HG03280 (cell line): ENCODE results near the gene KDSR.

Experiments used
- ATAC-seq: cut with Tn5 transposase; IDR thresholded peaks from one replicate; pipeline ENCODE4 v1.9.1; 2021; ENCODE audit warnings: mild to moderate bottlenecking, moderate library complexity; ENCODE audit not compliant: unreplicated experiment

Gene KDSR

DNA sequence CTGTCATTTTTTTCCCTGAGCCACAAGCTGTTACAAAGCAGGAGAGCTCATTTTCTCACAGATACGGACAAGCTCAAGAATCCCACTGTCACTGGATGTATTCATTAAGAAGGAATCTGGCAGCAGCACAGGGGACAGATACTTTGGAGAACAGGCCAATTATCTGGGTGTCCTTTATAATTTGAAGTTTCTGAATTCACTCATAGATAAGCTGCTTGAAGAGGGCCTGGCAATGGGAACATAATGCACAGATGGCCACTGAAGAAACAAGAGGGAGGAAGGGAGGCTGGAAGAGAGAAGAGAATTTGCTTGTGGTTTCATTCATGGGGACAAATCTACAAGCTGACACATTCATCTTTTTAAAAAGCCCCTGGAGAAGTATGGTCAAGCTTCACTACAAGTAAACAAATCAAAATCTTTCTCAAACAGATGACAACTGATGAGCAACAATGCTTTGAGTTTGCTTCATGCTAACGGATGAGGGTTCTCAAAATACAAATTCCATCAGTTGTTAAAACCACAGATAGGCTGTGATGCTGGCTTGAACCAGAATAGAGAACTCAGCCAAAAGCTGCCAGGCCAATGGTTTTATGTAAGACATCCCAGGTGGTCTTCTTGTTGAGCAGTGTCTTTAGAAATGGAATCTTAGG, 59.3 kb downstream of the KDSR start:
- ATAC-seq = no peak

DNA sequence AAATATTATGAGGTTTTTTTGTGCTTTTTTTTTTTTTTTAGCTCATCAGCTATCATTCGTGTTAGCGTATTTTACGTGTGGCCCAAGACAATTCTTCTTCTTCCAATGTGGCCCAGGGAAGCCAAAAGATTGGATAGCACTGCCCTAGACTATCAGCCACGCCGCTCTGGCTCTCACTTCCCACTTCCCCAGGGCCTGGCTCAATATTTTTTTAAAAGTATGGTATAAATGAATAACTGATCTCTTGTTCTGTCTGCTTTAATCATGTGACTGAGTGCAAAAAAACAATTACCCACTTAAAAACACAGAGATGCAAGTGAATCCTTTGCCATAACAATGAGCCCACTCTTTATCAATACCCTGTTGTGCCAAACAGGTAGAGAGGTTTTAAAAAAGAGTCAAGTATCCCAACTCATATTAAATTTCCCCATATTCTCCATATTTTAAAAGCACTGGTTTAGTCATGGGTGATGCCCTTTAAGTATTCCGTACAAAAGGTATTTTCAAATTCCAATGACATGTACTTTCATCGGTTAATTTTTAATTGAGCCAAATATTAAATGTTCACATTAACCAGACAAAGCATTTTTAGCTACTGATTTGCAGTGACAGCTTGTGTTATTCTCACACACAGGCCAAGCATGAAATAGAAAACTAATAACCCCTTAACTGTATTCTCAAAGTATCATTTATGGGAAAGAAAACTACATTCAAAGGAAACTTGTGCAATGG, 60.0 kb downstream of the KDSR start:
- ATAC-seq = no peak

DNA sequence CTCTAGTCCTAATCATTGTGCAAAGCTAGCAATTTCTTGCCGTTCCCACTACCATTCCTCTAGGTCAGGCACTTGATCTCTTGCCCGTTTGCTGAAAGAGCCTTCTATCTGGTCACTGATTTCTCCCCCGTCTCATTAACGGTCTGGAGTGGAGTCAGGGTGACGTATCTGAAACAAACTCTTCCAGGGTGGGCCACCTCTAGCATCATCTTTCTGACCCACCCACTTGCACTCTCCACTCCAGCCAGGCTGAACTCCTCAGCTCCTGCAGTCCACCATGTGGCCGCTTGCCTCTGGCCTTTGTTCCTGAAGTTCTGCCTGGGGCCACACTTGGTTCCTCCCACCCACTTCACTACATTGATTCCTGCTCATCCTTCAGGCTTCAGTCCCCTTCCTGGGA, 60.8 kb downstream of the KDSR start:
- ATAC-seq = no peak

DNA sequence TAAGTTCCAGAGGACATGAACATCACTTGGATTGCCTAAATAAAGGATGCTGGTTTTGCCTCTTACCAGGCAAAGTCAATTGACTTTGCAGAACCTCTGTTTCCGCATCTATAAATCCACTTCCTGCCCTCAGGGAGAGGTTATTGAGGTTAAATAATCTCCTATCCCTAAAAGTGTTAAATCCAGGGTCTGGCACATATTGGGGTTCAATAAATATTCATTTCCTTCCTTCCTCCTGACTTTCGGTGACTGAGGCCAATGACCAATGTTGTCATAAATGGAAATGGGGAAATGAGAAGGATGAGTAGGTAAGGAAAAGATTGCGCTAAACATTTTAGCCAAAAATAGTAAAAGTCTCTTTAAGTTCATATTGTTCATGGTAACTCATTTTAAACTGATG, 63.5 kb downstream of the KDSR start:
- ATAC-seq = no peak

GRCh38 chr18:63302636-63303405, 64.2 kb downstream of the KDSR start:
- no peak for ATAC-seq

GRCh38 chr18:63302220-63302619, 64.8 kb downstream of the KDSR start:
- ATAC-seq = no peak

DNA sequence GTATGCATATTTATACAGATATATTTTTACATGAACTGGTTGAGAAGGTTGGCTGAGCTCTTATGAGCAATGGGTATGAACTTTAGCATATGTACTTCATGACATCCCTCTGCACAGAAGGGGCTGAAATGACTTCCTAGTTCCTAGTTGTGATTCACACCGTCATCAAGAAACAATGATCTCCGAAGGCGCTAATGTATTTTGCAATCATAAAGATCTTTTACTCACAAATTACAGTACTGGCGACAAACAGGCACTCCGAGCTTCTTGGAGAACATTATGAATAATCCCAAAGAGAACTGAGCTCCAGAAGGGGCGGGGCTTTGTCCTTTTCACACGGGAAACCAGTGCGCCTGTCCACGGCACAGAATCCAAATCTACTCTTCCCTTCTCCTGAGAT, 65.6 kb downstream of the KDSR start:
- ATAC-seq = no peak

DNA sequence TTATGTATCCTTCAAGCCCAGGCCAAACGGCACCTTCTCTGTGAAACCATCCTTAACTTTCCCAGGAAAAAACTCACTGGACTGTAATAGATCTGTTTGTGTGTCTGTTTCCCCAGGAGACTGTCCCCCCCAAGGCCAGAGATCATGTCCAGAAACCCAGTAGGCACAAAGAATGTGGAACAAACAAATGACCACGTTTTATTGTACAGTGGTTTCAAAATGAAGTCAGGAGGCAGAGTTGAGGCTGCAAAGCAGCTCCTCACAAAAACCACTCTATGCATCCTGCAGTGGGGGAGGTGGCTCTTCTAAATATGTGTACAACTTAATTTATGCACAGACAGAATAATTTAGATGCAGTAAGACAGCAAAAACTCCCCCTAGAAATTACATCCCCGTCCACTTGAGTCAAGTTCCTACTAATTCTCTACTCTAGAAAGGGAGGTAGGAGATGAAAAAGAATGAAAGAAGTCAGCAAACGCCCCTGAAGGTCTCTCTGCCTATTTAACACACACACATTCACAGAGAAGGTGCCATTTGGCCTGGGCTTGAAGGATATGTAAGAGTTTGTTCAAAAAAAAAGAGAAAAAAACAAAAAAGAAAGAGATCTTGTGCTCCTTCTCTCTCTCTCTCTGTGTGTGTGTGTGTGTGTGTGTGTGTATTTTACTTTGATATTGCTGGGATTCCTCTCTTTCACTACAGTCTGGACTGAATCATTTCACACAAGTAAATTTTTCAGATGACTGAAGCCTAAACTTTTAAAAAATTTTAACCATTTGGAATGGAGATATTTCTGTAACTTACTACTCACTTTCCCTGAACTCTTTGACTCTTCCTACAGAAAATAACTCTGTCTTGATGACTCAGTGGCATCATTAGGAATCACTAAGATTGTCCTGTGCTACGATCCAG, 66.9 kb downstream of the KDSR start:
- ATAC-seq = peak; percentile 48

DNA sequence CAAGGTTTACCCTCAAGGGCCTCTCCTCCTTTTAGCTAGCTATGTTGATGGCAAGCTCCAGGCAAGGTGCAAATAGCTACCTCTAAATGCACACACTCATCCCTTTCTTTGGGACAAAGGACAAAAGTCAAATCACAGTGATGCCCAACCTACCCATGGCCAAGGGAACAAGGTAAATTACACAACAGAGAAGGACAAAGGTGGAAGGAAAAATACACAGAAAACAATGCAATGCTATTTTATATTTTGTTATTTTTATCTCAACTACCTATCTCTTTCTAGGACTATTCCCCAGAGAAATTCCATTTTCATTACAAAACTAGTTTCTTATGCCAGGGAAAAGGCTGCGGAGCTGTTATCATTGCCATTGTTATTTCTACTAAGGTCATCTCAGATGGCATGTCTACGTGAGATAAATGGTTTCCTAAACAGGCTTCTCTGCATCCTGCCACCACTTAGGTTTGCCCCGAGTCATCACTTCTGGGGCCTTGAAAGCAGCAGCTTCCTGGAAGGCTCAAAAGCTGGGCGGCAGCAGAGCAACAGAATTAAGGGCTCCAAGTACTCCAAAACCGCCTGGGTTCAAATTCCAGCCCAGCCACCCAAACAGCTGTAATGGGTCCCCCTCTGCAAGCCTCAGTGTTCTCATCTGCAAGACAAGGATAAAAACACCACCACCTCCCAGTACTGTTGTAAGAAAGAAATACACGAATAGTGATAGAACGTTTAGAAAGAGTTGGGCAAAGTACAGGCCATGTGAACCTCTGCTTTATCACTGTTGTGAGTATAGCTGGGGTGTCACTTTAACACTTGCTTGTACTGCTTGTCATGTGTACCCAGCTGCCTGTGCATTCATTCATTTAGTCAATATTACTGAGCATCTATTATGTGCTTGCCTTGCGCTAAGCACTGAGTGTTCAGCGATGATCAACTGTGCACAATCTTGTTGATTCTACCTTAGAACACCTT, 68.3 kb downstream of the KDSR start:
- ATAC-seq = no peak

DNA sequence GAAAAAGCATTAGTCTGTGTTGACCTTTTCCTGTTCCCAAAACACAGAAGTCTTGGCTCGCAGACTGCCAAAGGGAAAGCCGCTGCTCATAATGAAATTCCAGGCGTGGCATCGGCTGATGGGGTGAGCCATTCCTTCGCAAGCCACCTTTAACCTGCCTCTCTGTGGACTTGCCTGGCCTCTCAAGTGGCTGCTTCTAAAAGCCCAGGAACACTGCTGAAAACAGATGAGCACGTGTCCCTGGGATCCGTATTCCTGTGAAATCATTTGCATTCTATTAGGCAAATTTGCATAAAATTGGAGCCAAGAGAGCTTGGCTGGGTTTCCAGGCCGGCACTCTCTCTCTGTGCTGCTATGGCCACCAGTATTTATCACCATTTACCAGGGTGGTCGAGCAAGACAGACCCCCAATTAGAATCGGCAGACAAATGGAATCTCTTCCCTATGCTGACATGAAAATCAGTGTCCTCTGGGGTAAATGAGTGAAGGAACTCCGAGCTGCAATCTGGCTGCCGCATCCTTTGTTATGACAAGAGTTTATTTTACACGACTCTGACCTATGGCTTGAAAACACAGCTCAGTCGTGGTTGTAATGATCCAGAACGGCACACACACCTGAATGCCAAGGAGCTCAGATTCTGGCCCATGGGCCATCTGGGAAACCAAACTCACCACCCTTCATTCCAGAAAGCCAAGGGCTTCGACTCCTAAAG, 69.2 kb downstream of the KDSR start:
- ATAC-seq = no peak

- ATAC-seq = no peak
Measured at GRCh38 chr18:63293935-63294334, 73.1 kb downstream of the KDSR start.

- peak; percentile 46 for ATAC-seq
Measured at GRCh38 chr18:63292831-63293683, 73.9 kb downstream of the KDSR start.

GRCh38 chr18:63291278-63291677, 75.7 kb downstream of the KDSR start:
- ATAC-seq = no peak

DNA sequence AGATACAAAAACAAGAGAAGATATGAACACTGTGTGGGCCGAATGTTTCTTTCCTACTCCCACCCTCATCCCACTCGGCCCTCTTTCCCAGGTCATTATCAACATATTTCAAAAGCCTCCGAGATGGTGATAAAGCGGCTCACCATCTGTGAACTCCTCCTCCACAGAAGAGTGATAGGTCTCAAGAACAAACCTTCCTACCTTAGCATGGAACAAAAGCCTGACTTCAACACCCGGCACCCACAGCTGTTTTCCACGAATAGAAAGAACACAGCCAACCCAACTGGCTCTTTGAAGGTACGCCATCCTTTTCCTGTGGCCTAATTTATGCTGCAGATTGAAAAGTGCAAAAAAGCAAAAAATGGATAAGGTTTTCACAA, 76.2 kb downstream of the KDSR start:
- no peak for ATAC-seq

GRCh38 chr18:63290166-63290820, 76.7 kb downstream of the KDSR start:
- no peak for ATAC-seq

DNA sequence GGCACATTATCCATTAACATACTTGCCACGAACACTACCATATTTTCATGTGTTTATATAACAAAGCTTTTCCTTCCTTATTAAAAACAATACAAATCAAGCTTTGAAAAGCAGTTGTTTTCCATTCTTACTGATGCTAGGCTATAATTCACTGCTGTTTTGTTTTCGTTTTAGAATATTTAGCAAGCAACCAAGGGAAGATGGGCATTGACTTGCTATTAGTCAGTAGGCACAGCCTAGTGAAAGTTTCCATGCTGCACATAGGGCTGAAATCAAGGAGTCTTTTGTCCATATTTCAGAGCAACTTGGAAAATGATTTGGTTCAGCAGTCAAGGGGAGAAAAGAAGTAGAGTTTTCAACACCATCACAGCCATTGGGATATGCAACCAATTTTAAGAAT, 78.7 kb downstream of the KDSR start:
- no peak for ATAC-seq

DNA sequence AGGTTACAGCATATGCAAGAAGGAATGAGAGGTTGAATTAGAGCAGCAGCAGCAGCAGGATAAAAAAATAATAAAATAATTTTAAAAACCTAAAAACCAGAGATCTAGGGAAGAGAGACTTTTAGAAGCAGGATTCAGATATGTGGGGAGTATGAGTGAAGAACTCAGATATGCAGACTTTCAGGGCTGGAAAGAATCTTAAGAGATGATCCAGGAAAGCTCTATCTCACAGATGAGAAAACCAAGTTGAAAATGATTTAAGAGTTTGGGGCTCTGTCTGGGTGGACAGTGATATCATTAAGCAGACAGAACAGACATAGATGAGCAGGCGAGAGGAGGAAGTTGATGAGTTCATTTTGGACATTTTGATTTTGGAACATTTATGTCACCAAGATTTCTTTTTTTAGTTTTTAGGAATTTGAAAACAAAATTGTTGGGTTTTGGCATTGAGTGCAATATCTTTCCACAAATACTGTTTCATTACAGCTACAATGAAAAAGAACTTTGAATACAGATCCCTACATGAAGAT, 79.2 kb downstream of the KDSR start:
- no peak for ATAC-seq

- no peak for ATAC-seq
Measured at GRCh38 chr18:63286926-63287325, 80.1 kb downstream of the KDSR start.
